Astrocyte (in vitro differentiated cells and primary cell): ENCODE results near the gene TROAP.

Source experiments
- CTCF ChIP-seq: IDR thresholded peaks from 2 replicates; pipeline ENCODE4 v1.5.1; 2011; ENCODE audit warnings: low read depth, mild to moderate bottlenecking, inconsistent platforms, low read length, moderate library complexity; ENCODE audit not compliant: insufficient read depth
- EZH2 ChIP-seq: IDR thresholded peaks from 2 replicates; pipeline ENCODE4 v1.6.1; 2012; ENCODE audit warnings: mild to moderate bottlenecking, low read length, inconsistent platforms; ENCODE audit not compliant: insufficient read depth

DNA sequence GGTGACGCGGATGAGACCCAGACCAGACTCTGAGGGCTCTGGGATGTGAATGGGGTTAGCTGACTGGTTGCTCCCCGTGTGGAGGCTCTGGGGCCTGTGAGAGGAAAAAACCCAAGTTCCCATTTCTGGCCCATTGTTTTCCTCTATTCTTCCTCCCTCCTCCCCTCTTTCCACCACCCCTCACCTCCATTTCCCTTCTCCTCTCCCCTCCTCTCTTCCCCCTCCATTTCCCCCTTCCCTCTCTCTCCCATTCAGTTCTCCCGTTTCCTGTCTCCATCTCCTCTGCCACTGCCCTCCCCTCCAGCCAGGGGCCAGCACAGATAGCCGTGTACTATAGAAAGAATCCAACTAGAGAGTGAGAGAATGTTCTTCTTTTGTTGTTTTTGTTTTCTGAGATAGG lies 40.8 kb upstream of the TROAP start:
- TF ChIP-seq EZH2 = no peak
- no peak for TF ChIP-seq CTCF
